K562 (cell line): ENCODE measurements around the gene ZBTB44. TPM values are rescaled to one million over a fixed set of nuclear protein-coding genes. Genes with fewer than 3 reads are reported as not detected.

Experiments
- ETV1 ChIP-seq: fragments of 450-650 bp; conservative IDR thresholded peaks from 2 replicates; pipeline ENCODE4 v1.6.1; 2016; ENCODE audit warnings: missing genetic modification characterization, control low read depth, low read depth, missing compliant biosample characterization
- FOXA1 ChIP-seq: fragments of 450-650 bp; IDR thresholded peaks from 2 replicates; pipeline ENCODE4 v1.6.1; 2016; ENCODE audit warnings: mild to moderate bottlenecking, borderline replicate concordance
- NFIC ChIP-seq: fragments of 450-650 bp; IDR thresholded peaks from 2 replicates; pipeline ENCODE4 v1.6.1; 2017; ENCODE audit warnings: mild to moderate bottlenecking, inconsistent platforms
- PCBP2 ChIP-seq: fragments of 200-400 bp; formaldehyde crosslinking; IDR thresholded peaks from 2 replicates; pipeline ENCODE4 v1.6.1; 2018; ENCODE audit warnings: low read length, low read depth, mild to moderate bottlenecking, moderate library complexity; ENCODE audit not compliant: poor library complexity, severe bottlenecking
- polyA plus RNA-seq, 8 experiments: library from polyadenylated mRNA; depleted of rRNA in 4 of 8; stranded (reverse) in 5 of 8; unstranded in 3 of 8; fragments of >200 nt; fragmentation: Nextera tagmentation in 2 of 8; fragmentation: Illumina TruSeq in 1 of 8; extraction: Ambion mirVana in 2 of 8; extraction: Trizol in 1 of 8; gene quantifications; 2 replicates each; pipeline versions ENCODE4 v1.2.1 to v1.2.3, GENCODE V29; 2011 to 2014; ENCODE audit warnings: inconsistent platforms in 1 of 8, missing spikeins in 1 of 8
- total RNA-seq, 7 experiments: library from RNA; depleted of rRNA in 6 of 7; stranded (reverse); fragments of >200 nt in 6 of 7; fragmentation: Illumina TruSeq in 2 of 7; extraction: Trizol in 2 of 7; gene quantifications; 2 replicates each; pipeline versions ENCODE4 v1.2.1 to v1.2.3, GENCODE V29; 2011 to 2021; ENCODE audit warnings: low replicate concordance in 1 of 7
- TF ChIP-seq, protein P1 (sequence below): fragments of 200-800 bp; sonication (Bioruptor generic); IDR thresholded peaks from 2 replicates; pipeline ENCODE4 v1.6.1; 2016; ENCODE audit warnings: missing genetic modification characterization, missing compliant biosample characterization
- TF ChIP-seq, protein P2 (sequence below), 2 experiments: fragments of 200-800 bp in 1 of 2; sonication (Bioruptor generic) in 1 of 2; sonication (generic) in 1 of 2; formaldehyde crosslinking in 1 of 2; IDR thresholded peaks in 1 of 2; conservative IDR thresholded peaks in 1 of 2; 2 replicates each; pipeline versions ENCODE4 v1.5.0 to v1.6.1; 2016 to 2020; ENCODE audit warnings: missing compliant biosample characterization in 1 of 2, missing genetic modification characterization in 1 of 2, missing genetic modification reagents in 1 of 2

Gene ZBTB44
- total and polyA plus RNA-seq, 9 of the 15 experiments (the other 6 are each of a cell fraction or from before 2014, with no cell fraction given), result 4.7 to 27.1 (median 17.3) TPM

- TF ChIP-seq, protein P1, sequence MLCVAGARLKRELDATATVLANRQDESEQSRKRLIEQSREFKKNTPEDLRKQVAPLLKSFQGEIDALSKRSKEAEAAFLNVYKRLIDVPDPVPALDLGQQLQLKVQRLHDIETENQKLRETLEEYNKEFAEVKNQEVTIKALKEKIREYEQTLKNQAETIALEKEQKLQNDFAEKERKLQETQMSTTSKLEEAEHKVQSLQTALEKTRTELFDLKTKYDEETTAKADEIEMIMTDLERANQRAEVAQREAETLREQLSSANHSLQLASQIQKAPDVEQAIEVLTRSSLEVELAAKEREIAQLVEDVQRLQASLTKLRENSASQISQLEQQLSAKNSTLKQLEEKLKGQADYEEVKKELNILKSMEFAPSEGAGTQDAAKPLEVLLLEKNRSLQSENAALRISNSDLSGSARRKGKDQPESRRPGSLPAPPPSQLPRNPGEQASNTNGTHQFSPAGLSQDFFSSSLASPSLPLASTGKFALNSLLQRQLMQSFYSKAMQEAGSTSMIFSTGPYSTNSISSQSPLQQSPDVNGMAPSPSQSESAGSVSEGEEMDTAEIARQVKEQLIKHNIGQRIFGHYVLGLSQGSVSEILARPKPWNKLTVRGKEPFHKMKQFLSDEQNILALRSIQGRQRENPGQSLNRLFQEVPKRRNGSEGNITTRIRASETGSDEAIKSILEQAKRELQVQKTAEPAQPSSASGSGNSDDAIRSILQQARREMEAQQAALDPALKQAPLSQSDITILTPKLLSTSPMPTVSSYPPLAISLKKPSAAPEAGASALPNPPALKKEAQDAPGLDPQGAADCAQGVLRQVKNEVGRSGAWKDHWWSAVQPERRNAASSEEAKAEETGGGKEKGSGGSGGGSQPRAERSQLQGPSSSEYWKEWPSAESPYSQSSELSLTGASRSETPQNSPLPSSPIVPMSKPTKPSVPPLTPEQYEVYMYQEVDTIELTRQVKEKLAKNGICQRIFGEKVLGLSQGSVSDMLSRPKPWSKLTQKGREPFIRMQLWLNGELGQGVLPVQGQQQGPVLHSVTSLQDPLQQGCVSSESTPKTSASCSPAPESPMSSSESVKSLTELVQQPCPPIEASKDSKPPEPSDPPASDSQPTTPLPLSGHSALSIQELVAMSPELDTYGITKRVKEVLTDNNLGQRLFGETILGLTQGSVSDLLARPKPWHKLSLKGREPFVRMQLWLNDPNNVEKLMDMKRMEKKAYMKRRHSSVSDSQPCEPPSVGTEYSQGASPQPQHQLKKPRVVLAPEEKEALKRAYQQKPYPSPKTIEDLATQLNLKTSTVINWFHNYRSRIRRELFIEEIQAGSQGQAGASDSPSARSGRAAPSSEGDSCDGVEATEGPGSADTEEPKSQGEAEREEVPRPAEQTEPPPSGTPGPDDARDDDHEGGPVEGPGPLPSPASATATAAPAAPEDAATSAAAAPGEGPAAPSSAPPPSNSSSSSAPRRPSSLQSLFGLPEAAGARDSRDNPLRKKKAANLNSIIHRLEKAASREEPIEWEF (CRISPR knock-in tag), result no peak
- no peak for TF ChIP-seq NFIC
- TF ChIP-seq ETV1 (tag), result no peak
- no peak for TF ChIP-seq FOXA1
- no peak for TF ChIP-seq PCBP2
- TF ChIP-seq, protein P2, sequence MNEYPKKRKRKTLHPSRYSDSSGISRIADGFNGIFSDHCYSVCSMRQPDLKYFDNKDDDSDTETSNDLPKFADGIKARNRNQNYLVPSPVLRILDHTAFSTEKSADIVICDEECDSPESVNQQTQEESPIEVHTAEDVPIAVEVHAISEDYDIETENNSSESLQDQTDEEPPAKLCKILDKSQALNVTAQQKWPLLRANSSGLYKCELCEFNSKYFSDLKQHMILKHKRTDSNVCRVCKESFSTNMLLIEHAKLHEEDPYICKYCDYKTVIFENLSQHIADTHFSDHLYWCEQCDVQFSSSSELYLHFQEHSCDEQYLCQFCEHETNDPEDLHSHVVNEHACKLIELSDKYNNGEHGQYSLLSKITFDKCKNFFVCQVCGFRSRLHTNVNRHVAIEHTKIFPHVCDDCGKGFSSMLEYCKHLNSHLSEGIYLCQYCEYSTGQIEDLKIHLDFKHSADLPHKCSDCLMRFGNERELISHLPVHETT (CRISPR knock-in tag; conservative IDR thresholded peaks at IDR 0.05 in 1 of 2, IDR thresholded peaks at IDR 0.05 in 1 of 2), result no peak
- TF ChIP-seq, all 486 proteins: peak for 0
These were observed 126.7 kb downstream of the ZBTB44 start (continued) for GRCh38 chr11:130188047-130188446.
